ENCODE results near the gene DRC1.

DRC1 gene

DNA sequence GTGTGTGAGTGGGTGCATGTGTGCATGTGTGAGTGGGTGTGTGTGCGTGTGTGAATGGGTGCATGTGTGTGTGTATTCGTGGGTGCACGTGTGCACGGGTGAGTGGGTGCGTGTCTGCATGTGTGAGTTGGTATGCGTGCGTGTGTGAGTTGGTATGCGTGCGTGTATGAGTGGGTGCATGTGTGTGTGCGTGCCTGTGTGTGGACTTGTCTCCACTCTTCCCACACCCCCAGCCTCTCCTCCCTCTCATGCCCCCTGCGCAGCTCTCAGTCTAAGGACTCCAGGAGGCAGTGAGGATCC, 81.3 kb downstream of the DRC1 start:
- H3K27me3 ChIP-seq (ENCODE audit: control insufficient read depth, insufficient read depth, low read length), result no peaks in the 10 kb centered on the region
- no peak overlapping the region for H3K4me2 ChIP-seq (ENCODE audit: low read length)
- H3K9me3 ChIP-seq (ENCODE audit: control insufficient read depth, low read length), result no peaks in the 10 kb centered on the region
- H3K4me1 ChIP-seq, result no peaks in the 10 kb centered on the region
- H3K36me3 ChIP-seq (ENCODE audit: control insufficient read depth, insufficient read depth, low read length), result no peaks in the 10 kb centered on the region
- no peaks in the 10 kb centered on the region for H3K79me2 ChIP-seq
- H3K27ac ChIP-seq, result no peak overlapping the region
- H2AFZ ChIP-seq, result no peak overlapping the region
- H3K4me3 ChIP-seq (ENCODE audit: low read depth, low read length), result no peak overlapping the region
- no peak overlapping the region for H3K9ac ChIP-seq
- TF ChIP-seq, protein P1, sequence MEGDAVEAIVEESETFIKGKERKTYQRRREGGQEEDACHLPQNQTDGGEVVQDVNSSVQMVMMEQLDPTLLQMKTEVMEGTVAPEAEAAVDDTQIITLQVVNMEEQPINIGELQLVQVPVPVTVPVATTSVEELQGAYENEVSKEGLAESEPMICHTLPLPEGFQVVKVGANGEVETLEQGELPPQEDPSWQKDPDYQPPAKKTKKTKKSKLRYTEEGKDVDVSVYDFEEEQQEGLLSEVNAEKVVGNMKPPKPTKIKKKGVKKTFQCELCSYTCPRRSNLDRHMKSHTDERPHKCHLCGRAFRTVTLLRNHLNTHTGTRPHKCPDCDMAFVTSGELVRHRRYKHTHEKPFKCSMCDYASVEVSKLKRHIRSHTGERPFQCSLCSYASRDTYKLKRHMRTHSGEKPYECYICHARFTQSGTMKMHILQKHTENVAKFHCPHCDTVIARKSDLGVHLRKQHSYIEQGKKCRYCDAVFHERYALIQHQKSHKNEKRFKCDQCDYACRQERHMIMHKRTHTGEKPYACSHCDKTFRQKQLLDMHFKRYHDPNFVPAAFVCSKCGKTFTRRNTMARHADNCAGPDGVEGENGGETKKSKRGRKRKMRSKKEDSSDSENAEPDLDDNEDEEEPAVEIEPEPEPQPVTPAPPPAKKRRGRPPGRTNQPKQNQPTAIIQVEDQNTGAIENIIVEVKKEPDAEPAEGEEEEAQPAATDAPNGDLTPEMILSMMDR (IDR thresholded peaks at IDR 0.05), result no peak

DNA sequence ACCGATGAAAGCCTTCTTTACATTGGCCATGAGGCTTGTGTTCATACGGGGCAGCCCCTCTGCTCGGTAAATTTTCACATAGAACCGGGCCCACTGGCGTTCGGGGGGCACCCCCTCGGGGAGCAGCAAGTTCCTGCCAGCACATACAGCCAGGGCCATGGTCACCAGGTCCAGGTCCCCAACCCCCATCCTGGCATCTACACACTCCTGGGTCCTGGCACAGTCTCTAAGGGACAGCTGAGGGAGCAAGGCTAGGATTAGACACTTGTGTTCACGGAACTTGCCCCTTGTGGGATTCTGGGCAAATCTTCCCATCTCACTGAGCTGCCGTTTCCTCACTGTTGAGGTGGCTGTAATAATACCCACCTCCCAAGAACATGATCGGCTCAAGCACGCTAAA, 81.8 kb downstream of the DRC1 start:
- no peak overlapping the region for H3K4me2 ChIP-seq (ENCODE audit: low read length)
- H3K4me1 ChIP-seq, result no peaks in the 10 kb centered on the region
- H3K27me3 ChIP-seq (ENCODE audit: control insufficient read depth, insufficient read depth, low read length), result no peaks in the 10 kb centered on the region
- no peak overlapping the region for H3K27ac ChIP-seq
- no peak overlapping the region for H2AFZ ChIP-seq
- no peaks in the 10 kb centered on the region for H3K79me2 ChIP-seq
- no peaks in the 10 kb centered on the region for H3K9me3 ChIP-seq (ENCODE audit: control insufficient read depth, low read length)
- no peaks in the 10 kb centered on the region for H3K36me3 ChIP-seq (ENCODE audit: control insufficient read depth, insufficient read depth, low read length)
- TF ChIP-seq, protein P1 (IDR thresholded peaks at IDR 0.05), result no peak
- no peak overlapping the region for H3K9ac ChIP-seq
- no peak overlapping the region for H3K4me3 ChIP-seq (ENCODE audit: low read depth, low read length)

DNA sequence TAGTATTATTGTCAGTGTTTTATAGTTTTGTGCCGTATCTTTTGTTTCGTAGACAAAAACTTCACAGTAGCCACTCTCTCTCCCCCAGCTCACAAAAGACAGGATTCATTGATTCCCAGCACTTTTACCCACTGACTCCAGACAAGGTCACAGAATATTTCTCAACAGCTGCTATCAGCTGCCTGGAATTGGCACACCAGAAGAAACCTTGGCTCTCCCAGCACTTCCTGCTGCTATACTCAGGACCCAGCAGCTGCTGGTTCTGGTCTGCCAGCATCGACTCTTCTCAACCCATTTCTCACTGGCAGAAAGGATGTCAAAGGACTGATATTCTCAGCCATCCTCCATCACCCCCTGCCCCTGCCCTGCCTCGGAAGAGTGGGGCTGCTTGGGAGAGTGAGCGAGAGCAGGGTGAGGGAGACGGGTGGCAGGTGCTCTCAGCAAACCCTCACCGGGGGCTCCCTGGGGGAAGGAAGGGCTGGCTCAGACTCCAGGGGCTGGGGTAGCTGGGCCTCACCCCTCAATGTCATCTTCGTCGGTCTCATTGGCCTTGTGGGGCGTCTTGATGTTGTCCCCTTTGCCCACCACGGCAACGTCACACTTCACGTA, 82.3 kb downstream of the DRC1 start:
- Histone ChIP-seq H3K4me1 (no peaks in the 10 kb centered on the region), H2AFZ (no peak overlapping the region), H3K4me2 (ENCODE audit: low read length) (no peak overlapping the region), H3K79me2 (no peaks in the 10 kb centered on the region), H3K4me3 (ENCODE audit: low read depth, low read length) (no peak overlapping the region), H3K9me3 (ENCODE audit: control insufficient read depth, low read length) (no peaks in the 10 kb centered on the region), H3K27ac (no peak overlapping the region), H3K27me3 (ENCODE audit: control insufficient read depth, insufficient read depth, low read length) (no peaks in the 10 kb centered on the region), H3K36me3 (ENCODE audit: control insufficient read depth, insufficient read depth, low read length) (no peaks in the 10 kb centered on the region), H3K9ac (no peak overlapping the region)
- TF ChIP-seq, protein P1 (IDR thresholded peaks at IDR 0.05), result no peak

DNA sequence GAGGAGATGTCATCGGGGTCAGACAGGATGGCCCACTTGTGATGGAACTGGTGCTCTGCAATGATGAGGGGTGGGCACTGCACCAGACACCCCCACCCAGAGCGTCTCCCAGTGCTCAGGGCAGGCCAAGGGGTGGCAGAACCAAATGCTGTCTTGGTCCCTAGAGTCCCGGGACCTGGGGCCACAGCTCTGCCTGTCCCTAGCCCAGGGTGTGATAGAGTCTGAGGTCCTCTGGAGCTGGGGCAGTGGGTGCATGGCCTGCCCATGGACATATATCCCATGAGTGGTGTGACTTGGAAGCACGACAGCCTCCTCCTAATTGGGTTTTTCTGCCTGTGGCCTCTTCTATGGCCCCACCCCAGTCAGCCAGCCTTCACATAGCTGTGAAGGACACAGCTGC, 82.9 kb downstream of the DRC1 start:
- Histone ChIP-seq H3K9ac (no peak overlapping the region), H3K4me3 (ENCODE audit: low read depth, low read length) (no peak overlapping the region), H3K27me3 (ENCODE audit: control insufficient read depth, insufficient read depth, low read length) (no peaks in the 10 kb centered on the region), H3K36me3 (ENCODE audit: control insufficient read depth, insufficient read depth, low read length) (no peaks in the 10 kb centered on the region), H3K4me1 (no peaks in the 10 kb centered on the region), H2AFZ (no peak overlapping the region), H3K79me2 (no peaks in the 10 kb centered on the region), H3K4me2 (ENCODE audit: low read length) (no peak overlapping the region), H3K9me3 (ENCODE audit: control insufficient read depth, low read length) (no peaks in the 10 kb centered on the region), H3K27ac (no peak overlapping the region)
- TF ChIP-seq, protein P1 (IDR thresholded peaks at IDR 0.05), result no peak

DNA sequence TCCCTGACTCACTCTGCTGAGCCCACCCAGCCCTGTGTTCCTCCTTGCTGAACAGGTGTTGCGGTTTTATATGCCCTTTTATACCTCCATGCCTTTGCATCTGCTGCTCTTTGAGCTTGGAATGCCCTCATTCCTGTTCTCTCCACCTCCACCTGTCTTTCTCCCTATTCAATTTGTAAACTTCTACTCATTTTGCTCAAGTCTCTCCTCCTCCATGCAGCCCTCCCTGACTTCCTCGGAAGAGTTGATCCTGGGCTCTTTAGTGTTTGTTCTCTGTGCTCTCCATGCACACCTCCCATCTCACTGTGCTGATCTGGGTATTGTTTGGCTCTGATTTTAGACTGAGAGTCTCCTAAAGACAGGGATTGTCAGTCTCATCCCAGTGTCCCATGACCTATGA, 83.4 kb downstream of the DRC1 start:
- Histone ChIP-seq H3K79me2 (no peaks in the 10 kb centered on the region), H3K4me3 (ENCODE audit: low read depth, low read length) (no peak overlapping the region), H3K27ac (no peak overlapping the region), H3K4me1 (peaks cover under 1% of the 10 kb centered on the region), H3K9ac (no peak overlapping the region), H3K9me3 (ENCODE audit: control insufficient read depth, low read length) (no peaks in the 10 kb centered on the region), H3K4me2 (ENCODE audit: low read length) (no peak overlapping the region), H3K27me3 (ENCODE audit: control insufficient read depth, insufficient read depth, low read length) (no peaks in the 10 kb centered on the region), H3K36me3 (ENCODE audit: control insufficient read depth, insufficient read depth, low read length) (no peaks in the 10 kb centered on the region), H2AFZ (no peak overlapping the region)
- TF ChIP-seq, protein P1 (IDR thresholded peaks at IDR 0.05), result no peak

Data from parathyroid adenoma (tissue), 2 donors.